Tibial nerve (tissue), 4 donors: Measurements from ENCODE around the gene GOPC. TPM values are rescaled to one million over a fixed set of nuclear protein-coding genes. Genes with fewer than 3 reads are reported as not detected.

Experiments used
- DNase-seq, 2 donors: peaks; one replicate each; pipeline ENCODE4 v3.0.0-alpha.2; 2019; ENCODE audit warnings: low spot score in 2 of 2
- H3K27ac ChIP-seq, 4 donors: fragments of 200-600 bp; sonication (generic) in 3 of 4; one replicate each; pipeline ENCODE4 v1.5.1; 2017 to 2019; ENCODE audit warnings: mild to moderate bottlenecking in 1 of 4
- H3K27me3 ChIP-seq, 2 donors: fragments of 200-600 bp; sonication (generic) in 1 of 2; one replicate each; pipeline versions ENCODE4 v1.5.1 to v1.6.0; 2017 to 2019
- H3K36me3 ChIP-seq, 3 donors: fragments of 200-600 bp; sonication (generic); one replicate each; pipeline ENCODE4 v1.5.1; 2018 to 2019
- H3K4me1 ChIP-seq, 4 donors: fragments of 200-600 bp; sonication (generic) in 3 of 4; one replicate each; pipeline ENCODE4 v1.5.1; 2017 to 2019
- H3K4me3 ChIP-seq, 4 donors: fragments of 200-600 bp; sonication (generic) in 3 of 4; one replicate each; pipeline ENCODE4 v1.5.1; 2017 to 2019; ENCODE audit warnings: mild to moderate bottlenecking in 1 of 4, moderate library complexity in 1 of 4
- H3K9me3 ChIP-seq, 4 donors: fragments of 200-600 bp; sonication (generic) in 3 of 4; one replicate each; pipeline ENCODE4 v1.5.1; 2017 to 2019
- EP300 ChIP-seq, 2 donors: sonication (generic); formaldehyde crosslinking; IDR thresholded peaks; one replicate each; pipeline ENCODE4 v1.6.1; 2017; ENCODE audit warnings: antibody characterized with exemption in 2 of 2, mild to moderate bottlenecking in 1 of 2
- POLR2A ChIP-seq, 2 donors: fragments of 450-650 bp; IDR thresholded peaks; one replicate each; pipeline ENCODE4 v1.6.1; 2017; ENCODE audit warnings: antibody characterized with exemption in 2 of 2, mild to moderate bottlenecking in 2 of 2, moderate library complexity in 2 of 2
- WGBS, 2 donors: methylation state at CpG; one replicate each; pipeline ENCODE4 v1.1.5; 2018; 5-methylcytosine and 5-hydroxymethylcytosine counted together
- total RNA-seq, 4 donors: library from RNA; depleted of rRNA; stranded (reverse); fragments of >200 nt; gene quantifications; one replicate each; pipeline ENCODE4 v1.1.0, GENCODE V29; 2016
- TF ChIP-seq, protein P1 (sequence below), 5 experiments: fragments of 200-600 bp in 3 of 5; fragments of 450-650 bp in 2 of 5; sonication (generic) in 3 of 5; IDR thresholded peaks; one replicate each; pipeline ENCODE4 v1.5.1; 2016 to 2019; ENCODE audit warnings: antibody characterized with exemption in 5 of 5, mild to moderate bottlenecking in 3 of 5, moderate library complexity in 2 of 5

Gene GOPC
- total RNA-seq, 4 donors from 2014 or later, result 25.5 to 34.1 (median 31.0) TPM

DNA sequence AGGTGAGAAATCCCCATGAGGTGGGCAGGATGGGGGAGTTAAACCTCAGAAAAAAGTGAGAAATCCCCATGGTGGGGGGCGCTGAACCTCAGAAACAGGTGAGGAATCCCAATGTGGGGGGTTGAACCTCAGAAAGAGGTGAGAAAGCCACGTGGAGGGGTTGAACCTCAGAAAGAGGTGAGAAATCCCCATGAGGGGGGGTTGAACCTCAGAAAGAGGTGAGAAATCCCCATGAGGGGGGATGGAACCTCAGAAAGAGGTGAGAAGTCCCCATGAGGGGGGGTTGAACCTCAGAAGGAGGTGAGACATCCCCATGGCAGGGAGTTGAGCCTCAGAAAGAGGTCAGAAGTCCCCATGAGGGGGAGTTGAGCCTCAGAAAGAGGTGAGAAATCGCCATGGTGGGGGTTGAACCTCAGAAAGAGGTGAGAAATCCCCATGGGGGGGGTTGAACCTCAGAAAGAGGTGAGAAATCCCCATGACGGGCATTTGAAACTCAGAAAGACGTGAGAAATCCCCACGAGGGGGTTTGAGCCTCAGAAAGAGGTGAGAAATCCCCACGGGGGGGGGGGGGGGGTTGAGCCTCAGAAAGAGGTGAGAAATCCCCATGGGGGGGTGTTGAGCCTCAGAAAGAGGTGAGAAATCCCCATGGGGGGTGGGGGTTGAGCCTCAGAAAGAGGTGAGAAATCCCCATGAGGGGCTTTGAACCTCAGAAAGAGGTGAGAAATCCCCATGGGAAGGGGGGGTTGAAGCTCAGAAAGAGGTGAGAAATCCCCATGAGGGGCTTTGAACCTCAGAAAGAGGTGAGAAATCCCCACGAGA is 14.3 kb upstream of the GOPC start:
- no peaks in the 10 kb centered on the region for H3K4me1 ChIP-seq
- H3K27me3 ChIP-seq, result no peaks in the 10 kb centered on the region
- TF ChIP-seq POLR2A (IDR thresholded peaks at IDR 0.05) (no peak), EP300 (IDR thresholded peaks at IDR 0.05) (no peak)
- TF ChIP-seq, protein P1, sequence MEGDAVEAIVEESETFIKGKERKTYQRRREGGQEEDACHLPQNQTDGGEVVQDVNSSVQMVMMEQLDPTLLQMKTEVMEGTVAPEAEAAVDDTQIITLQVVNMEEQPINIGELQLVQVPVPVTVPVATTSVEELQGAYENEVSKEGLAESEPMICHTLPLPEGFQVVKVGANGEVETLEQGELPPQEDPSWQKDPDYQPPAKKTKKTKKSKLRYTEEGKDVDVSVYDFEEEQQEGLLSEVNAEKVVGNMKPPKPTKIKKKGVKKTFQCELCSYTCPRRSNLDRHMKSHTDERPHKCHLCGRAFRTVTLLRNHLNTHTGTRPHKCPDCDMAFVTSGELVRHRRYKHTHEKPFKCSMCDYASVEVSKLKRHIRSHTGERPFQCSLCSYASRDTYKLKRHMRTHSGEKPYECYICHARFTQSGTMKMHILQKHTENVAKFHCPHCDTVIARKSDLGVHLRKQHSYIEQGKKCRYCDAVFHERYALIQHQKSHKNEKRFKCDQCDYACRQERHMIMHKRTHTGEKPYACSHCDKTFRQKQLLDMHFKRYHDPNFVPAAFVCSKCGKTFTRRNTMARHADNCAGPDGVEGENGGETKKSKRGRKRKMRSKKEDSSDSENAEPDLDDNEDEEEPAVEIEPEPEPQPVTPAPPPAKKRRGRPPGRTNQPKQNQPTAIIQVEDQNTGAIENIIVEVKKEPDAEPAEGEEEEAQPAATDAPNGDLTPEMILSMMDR (IDR thresholded peaks at IDR 0.05), result no peak
- H3K27ac ChIP-seq, result no peak overlapping the region
- H3K36me3 ChIP-seq, result no peaks in the 10 kb centered on the region
- H3K4me3 ChIP-seq, result no peak overlapping the region
- WGBS, 2 donors, result 74 to 88% methylated on average over 8 of the region's 8 CpGs
- no peak for DNase-seq
- no peaks in the 10 kb centered on the region for H3K9me3 ChIP-seq

GRCh38 chr6:117615750-117616390 is 13.6 kb upstream of the GOPC start:
- no peaks in the 10 kb centered on the region for H3K9me3 ChIP-seq
- no peaks in the 10 kb centered on the region for H3K27me3 ChIP-seq
- H3K4me3 ChIP-seq, result no peak overlapping the region
- WGBS, 2 donors, result 86 to 91% methylated on average over 14 of the region's 14 CpGs
- H3K36me3 ChIP-seq, result no peaks in the 10 kb centered on the region
- no peak overlapping the region for H3K27ac ChIP-seq
- no peak for DNase-seq
- TF ChIP-seq EP300 (IDR thresholded peaks at IDR 0.05) (no peak), POLR2A (IDR thresholded peaks at IDR 0.05) (no peak)
- TF ChIP-seq, protein P1 (IDR thresholded peaks at IDR 0.05), result no peak
- no peaks in the 10 kb centered on the region for H3K4me1 ChIP-seq

- no peaks in the 10 kb centered on the region for H3K9me3 ChIP-seq
- H3K36me3 ChIP-seq, result no peaks in the 10 kb centered on the region
- H3K4me1 ChIP-seq, result no peaks in the 10 kb centered on the region
- no peak overlapping the region for H3K27ac ChIP-seq
- no peak for DNase-seq
- TF ChIP-seq POLR2A (IDR thresholded peaks at IDR 0.05), result no peak
- TF ChIP-seq, protein P1 (IDR thresholded peaks at IDR 0.05), result no peak
- no peak for TF ChIP-seq EP300 (IDR thresholded peaks at IDR 0.05)
- 58 to 61% methylated on average over 4 of the region's 4 CpGs for WGBS, 2 donors
- H3K27me3 ChIP-seq, result no peaks in the 10 kb centered on the region
- H3K4me3 ChIP-seq, result no peak overlapping the region
These were observed 11.7 kb upstream of the GOPC start for GRCh38 chr6:117613920-117614560.

DNA sequence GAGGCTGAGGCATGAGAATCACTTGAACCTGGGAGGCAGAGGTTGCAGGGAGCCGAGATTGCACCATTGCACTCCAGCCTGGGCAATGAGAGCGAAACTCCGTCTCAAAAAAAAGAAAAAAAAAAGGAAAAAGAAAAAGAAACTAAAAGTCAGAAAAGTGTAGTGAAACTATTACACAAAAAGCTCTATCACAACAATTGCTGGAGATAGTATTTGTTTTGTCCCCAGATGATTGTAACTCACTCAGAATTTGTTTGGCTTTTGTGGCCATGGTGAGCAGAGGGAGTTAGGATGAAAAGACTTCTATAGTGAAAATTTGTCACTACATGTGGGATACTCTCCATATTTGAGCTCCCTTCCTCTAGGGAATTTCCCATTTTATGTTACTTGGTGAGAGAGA is 5.2 kb upstream of the GOPC start:
- H3K4me3 ChIP-seq, result no peak overlapping the region
- WGBS, 2 donors, result 73 to 79% methylated on average over 3 of the region's 3 CpGs
- DNase-seq, result no peak
- TF ChIP-seq EP300 (IDR thresholded peaks at IDR 0.05), result no peak
- TF ChIP-seq, protein P1 (IDR thresholded peaks at IDR 0.05), result no peak
- TF ChIP-seq POLR2A (IDR thresholded peaks at IDR 0.05), result no peak
- no peak overlapping the region for H3K27ac ChIP-seq
- no peaks in the 10 kb centered on the region for H3K9me3 ChIP-seq
- H3K36me3 ChIP-seq, result no peaks in the 10 kb centered on the region
- no peaks in the 10 kb centered on the region for H3K27me3 ChIP-seq
- H3K4me1 ChIP-seq, result peaks cover 0 to 10% (median 0%) of the 10 kb centered on the region in 4 donors
